ENCODE results near the gene RSPO3.
"Not testable (repeated sequence)": the region's sequence is repeated elsewhere in the genome, so short reads cannot be mapped to it uniquely, and the experiment has no call there.

The RSPO3 gene, protein sequence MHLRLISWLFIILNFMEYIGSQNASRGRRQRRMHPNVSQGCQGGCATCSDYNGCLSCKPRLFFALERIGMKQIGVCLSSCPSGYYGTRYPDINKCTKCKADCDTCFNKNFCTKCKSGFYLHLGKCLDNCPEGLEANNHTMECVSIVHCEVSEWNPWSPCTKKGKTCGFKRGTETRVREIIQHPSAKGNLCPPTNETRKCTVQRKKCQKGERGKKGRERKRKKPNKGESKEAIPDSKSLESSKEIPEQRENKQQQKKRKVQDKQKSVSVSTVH

GRCh38 chr6:127118298-127119101, at the start of gene RSPO3:
Gene RSPO3 (plus strand): TSS chr6:127118671. CDS start chr6:127119193, 522 bp downstream.
- no peak for DNase-seq

- peak; percentile 6 for DNase-seq
These were observed 48.7 kb upstream of the RSPO3 start for GRCh38 chr6:127069659-127070279.

- DNase-seq: no peak
These were observed 45.2 kb upstream of the RSPO3 start for GRCh38 chr6:127073222-127073621.

- DNase-seq: no peak
These were observed 42.0 kb upstream of the RSPO3 start for GRCh38 chr6:127076466-127076865.

DNA sequence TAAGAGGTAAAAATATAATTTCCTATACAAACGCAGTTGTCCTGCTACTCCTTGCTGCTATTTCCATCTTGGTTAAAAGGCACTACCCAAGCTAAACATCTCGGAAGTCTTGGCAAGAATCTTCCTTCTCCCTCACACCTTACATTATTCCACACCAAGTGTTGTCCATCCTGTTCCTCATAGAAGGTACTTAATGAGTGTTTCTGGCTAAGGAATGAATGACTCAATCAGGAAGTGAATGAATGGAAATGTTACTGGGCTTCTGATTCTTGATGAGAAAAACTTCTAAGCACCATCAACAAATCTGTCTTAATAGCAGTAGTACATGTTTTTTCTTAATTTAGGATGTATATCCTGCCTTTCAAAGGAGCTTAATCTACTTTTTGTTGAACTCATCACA, 40.6 kb upstream of the RSPO3 start:
- no peak for DNase-seq

- no peak for DNase-seq
These were observed 39.8 kb upstream of the RSPO3 start for GRCh38 chr6:127078669-127079068.

- DNase-seq: no peak
These were observed 38.8 kb upstream of the RSPO3 start for GRCh38 chr6:127079681-127080080.

DNA sequence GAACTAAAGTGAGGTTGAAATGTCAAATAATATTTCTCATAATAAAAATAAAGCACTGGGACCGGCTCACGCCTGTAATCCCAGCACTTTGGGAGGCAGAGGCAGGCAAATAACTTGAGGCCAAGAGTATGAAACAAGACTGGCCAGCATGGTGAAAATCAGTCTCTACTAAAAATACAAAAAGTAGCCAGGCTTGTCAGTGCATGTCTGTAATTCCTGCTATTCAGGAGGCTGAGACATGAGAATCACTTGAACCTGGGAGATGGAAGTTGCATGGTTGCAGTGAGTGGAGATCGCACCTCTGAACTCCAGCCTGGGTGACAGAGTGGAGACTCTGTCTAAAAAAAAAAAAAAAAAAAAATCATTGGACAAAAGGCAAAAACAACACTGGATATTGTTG, 38.4 kb upstream of the RSPO3 start:
- DNase-seq: no peak

GRCh38 chr6:127083231-127083962, 35.1 kb upstream of the RSPO3 start:
- no peak for DNase-seq

DNA sequence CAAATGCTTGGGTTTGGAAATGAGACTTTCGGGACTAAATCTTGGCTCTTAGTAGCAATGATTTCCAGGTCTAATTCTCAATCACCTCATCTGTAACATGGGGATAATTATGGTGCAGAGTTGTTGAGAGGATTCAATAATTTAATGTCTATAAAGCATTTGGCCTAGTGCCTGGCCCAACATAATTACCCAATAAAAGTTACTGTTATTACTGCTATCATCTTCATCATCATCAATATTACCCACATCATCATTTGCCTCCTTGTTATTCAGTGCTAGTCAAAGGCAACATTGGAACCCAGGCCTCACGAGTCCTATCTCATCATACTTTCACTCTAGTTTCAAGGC, 34.5 kb upstream of the RSPO3 start:
- DNase-seq: no peak

DNA sequence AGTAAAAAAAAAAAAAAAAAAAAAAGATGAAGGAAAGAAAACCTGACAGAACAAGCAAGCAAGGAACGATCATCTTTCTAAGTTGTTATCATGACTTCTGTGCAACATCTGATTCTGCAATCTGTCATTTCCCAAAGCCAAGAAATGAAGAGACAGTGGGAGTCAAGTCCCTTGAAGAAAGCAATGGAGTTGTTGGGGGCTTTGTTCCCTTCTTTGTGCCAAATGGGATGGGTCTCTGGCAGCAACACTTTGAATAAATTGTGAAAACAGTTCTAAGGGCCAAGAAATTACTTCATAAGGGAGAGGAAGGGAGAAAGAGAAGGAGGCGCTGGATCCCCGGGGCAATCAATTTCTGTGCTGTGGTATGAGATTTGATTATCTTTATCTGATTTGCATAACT, 33.3 kb upstream of the RSPO3 start:
- DNase-seq: no peak

- no peak for DNase-seq
These were observed 28.4 kb upstream of the RSPO3 start for GRCh38 chr6:127090051-127090450.

GRCh38 chr6:127092466-127092865, 26.0 kb upstream of the RSPO3 start:
- DNase-seq: no peak

- no peak for DNase-seq
These were observed 23.7 kb upstream of the RSPO3 start for GRCh38 chr6:127094791-127095190.

DNA sequence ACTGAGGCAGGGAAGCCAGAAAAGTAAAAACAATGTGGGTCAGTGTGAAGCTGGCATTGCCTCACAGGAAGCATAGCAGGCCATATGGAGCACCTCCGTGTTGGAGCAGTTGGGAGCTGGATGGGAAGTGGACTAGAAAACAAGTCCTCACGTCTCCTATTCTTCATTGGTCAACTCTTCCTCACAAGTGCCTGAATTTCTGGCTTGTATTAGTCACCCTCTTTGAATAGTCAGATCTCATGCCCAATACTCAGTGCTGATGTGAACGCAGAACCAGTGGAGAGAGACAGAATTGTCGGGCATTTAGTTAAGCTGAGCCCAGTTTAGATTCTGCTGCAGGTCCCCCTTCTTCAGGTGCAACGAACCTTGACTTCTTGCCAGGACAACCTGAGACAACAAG, 22.3 kb upstream of the RSPO3 start:
- DNase-seq: no peak

- not testable (repeated sequence) for DNase-seq
These were observed 21.0 kb upstream of the RSPO3 start for GRCh38 chr6:127097442-127097841.

GRCh38 chr6:127100510-127101140, 17.8 kb upstream of the RSPO3 start:
- no peak for DNase-seq

- DNase-seq: no peak
These were observed 16.2 kb upstream of the RSPO3 start for GRCh38 chr6:127102299-127102698.

DNA sequence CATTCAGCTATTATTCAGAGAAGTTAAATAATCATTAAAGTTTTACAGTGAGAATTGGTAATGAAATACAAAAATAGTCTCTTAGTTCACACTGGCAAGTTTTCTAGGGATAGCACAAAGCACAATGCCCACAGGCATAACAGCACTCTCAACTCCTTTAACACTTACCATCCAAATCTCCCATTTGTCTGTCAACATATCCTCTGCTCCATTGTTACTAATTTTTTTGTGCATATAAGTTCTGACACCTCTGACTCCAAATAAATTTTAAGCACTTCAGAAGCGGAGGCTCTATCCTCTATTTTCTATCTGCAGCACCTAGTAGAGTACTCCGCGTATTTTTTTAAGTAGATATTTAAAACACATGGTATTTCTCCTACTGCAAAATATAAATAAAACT, 15.6 kb upstream of the RSPO3 start:
- no peak for DNase-seq

DNA sequence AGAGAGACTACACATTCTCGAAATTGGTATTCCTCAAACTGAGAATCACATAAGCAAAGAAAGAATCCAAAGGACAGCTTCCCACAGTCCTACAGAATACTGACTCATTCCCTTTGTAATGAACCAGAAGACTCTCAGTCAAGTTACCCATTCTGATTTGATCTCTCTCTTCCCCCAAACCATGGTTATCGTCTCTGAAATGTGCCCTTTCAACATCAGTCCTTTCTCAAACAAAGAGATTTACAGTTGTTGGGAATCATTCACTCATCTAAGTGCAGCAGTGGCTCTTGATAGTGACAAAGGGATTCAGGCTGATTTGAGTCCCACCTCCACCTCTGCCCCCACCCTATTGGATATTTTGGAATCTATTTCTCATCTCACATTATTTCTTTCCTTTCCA, 15.0 kb upstream of the RSPO3 start:
- no peak for DNase-seq

DNA sequence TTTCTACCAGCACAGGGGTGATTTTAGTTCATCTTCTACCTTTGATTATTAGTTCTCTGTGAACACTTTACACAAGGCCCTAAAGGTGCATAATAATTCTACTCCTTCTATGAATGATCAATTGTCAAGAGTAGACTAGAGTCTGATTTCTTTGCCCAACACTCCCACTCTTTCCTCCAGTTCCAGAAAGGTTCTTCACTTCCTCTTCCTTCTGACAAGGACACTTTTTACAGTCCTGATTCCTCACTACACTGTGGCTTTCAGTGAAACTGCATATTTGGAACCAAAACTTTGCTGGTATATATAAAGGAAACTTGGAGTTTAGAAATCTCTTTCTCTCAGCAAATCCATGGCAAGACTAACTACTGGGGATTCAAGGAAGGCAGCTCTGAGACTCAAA, 10.6 kb upstream of the RSPO3 start:
- no peak for DNase-seq

DNA sequence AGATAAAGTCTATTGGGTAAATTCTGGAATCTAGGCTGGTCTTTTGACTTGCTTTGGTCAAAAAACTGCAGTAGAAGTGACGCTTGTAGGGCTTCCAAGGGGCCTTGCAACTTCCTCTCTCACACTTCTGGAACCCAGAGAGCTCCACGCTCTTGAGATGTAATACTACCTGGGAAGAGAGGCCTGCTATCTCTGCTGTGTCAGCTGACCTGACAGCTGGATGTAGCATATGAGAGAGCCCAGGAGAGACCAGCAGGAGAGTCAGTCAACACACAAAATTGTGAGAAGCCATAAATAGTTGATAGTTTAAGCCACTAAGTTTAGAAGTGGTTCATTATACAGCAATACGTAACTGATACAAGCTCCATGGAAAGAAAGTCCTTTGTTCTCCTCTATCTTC, 7.8 kb upstream of the RSPO3 start:
- no peak for DNase-seq

GRCh38 chr6:127111526-127111925, 6.9 kb upstream of the RSPO3 start:
- no peak for DNase-seq
